Neural progenitor cell (in vitro differentiated cells): Measurements from ENCODE around the gene VPS13D.

ENCODE experiments used
- EZH2 ChIP-seq: fragments of 200-600 bp; sonication (generic); IDR thresholded peaks from 2 replicates; pipeline ENCODE4 v1.6.1; 2017; ENCODE audit warnings: antibody characterized with exemption, mild to moderate bottlenecking, moderate library complexity
- EZH2phosphoT487 ChIP-seq: fragments of 200-600 bp; sonication (generic); IDR thresholded peaks from 2 replicates; pipeline ENCODE4 v1.6.1; 2017; ENCODE audit warnings: antibody characterized with exemption
- TF ChIP-seq, protein P1 (sequence below): fragments of 200-600 bp; sonication (generic); IDR thresholded peaks from 2 replicates; pipeline ENCODE4 v1.5.1; 2017; ENCODE audit warnings: antibody characterized with exemption, mild to moderate bottlenecking

DNA sequence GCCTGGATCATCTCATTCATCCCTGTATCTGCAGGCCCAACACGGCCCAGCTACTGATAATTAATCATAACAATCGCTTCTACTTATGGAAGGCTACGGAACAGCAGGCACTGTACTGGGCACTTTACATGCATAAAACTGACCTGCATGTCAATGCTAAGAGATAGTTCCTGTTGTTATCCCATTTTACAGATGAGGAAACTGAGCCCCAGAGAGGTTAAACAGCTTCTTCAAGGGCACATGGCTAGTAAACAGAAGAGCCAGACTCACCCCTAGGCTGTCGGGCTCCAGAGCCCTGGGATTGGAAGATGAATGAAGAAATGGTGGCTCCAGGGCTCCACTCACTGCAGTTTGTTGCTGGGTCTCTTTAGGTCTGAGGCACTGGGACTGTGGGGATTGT, 27.3 kb upstream of the VPS13D start:
- TF ChIP-seq, protein P1, sequence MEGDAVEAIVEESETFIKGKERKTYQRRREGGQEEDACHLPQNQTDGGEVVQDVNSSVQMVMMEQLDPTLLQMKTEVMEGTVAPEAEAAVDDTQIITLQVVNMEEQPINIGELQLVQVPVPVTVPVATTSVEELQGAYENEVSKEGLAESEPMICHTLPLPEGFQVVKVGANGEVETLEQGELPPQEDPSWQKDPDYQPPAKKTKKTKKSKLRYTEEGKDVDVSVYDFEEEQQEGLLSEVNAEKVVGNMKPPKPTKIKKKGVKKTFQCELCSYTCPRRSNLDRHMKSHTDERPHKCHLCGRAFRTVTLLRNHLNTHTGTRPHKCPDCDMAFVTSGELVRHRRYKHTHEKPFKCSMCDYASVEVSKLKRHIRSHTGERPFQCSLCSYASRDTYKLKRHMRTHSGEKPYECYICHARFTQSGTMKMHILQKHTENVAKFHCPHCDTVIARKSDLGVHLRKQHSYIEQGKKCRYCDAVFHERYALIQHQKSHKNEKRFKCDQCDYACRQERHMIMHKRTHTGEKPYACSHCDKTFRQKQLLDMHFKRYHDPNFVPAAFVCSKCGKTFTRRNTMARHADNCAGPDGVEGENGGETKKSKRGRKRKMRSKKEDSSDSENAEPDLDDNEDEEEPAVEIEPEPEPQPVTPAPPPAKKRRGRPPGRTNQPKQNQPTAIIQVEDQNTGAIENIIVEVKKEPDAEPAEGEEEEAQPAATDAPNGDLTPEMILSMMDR, result no peak
- no peak for TF ChIP-seq EZH2
- no peak for TF ChIP-seq EZH2phosphoT487
